Thoracic aorta (tissue), 2 donors: ENCODE measurements around the gene RELA. TPM values are rescaled to one million over a fixed set of nuclear protein-coding genes. Genes with fewer than 3 reads are reported as not detected.

ENCODE experiments used
- ATAC-seq: fragments of 150-250 bp; one replicate; pipeline ENCODE4 v1.8.0; 2017; ENCODE audit warnings: low read depth; ENCODE audit not compliant: insufficient number of reproducible peaks, low FRiP score
- DNase-seq: peaks from one replicate; pipeline ENCODE4 v3.0.0-alpha.2; 2020; ENCODE audit warnings: low spot score
- H3K27ac ChIP-seq, 2 donors: fragments of 200-600 bp; sonication (generic); 1 replicate in 1 of 2; 2 replicates in 1 of 2; pipeline ENCODE4 v1.5.1; 2016; ENCODE audit warnings: mild to moderate bottlenecking in 2 of 2, moderate library complexity in 2 of 2
- H3K27me3 ChIP-seq: fragments of 200-600 bp; sonication (generic); replicated peaks from 2 replicates; pipeline ENCODE4 v1.6.0; 2016; ENCODE audit warnings: mild to moderate bottlenecking; ENCODE audit not compliant: insufficient read depth
- H3K36me3 ChIP-seq: fragments of 200-600 bp; sonication (generic); one replicate; pipeline ENCODE4 v1.5.1; 2016
- H3K4me1 ChIP-seq, 2 donors: fragments of 200-600 bp; sonication (generic); 1 replicate in 1 of 2; 2 replicates in 1 of 2; pipeline versions ENCODE4 v1.5.1 to v1.6.0; 2016; ENCODE audit warnings: low read depth in 2 of 2, mild to moderate bottlenecking in 1 of 2; ENCODE audit not compliant: control insufficient read depth in 1 of 2
- H3K4me3 ChIP-seq: fragments of 200-600 bp; sonication (generic); 2 replicates; pipeline ENCODE4 v1.5.1; 2016; ENCODE audit warnings: mild to moderate bottlenecking
- H3K9me3 ChIP-seq: fragments of 200-600 bp; sonication (generic); 2 replicates; pipeline ENCODE4 v1.5.1; 2016
- CTCF ChIP-seq: fragments of 200-600 bp; sonication (generic); IDR thresholded peaks from one replicate; pipeline ENCODE4 v1.5.1; 2019; ENCODE audit warnings: antibody characterized with exemption
- total RNA-seq, 2 donors: library from RNA; depleted of rRNA; stranded (reverse); fragments of >200 nt; gene quantifications; one replicate each; pipeline versions ENCODE4 v1.1.0 to v1.2.3, GENCODE V29; 2016

Gene RELA
- total RNA-seq, 2 donors from 2014 or later: 81.5 to 84.4 TPM

- TF ChIP-seq CTCF: no peak
- Histone ChIP-seq H3K27me3 (no peaks in the 10 kb centered on the region), H3K4me1 (no peaks in the 10 kb centered on the region), H3K27ac (no peak overlapping the region), H3K4me3 (no peak overlapping the region), H3K36me3 (peaks cover 67% of the 10 kb centered on the region), H3K9me3 (no peaks in the 10 kb centered on the region)
- DNase-seq: no peak
- ATAC-seq: no peak
These were observed 37.6 kb downstream of the RELA start for GRCh38 chr11:65624931-65625627.

- Histone ChIP-seq H3K9me3 (no peaks in the 10 kb centered on the region), H3K4me3 (no peak overlapping the region), H3K27ac (no peak overlapping the region), H3K36me3 (peaks cover 68% of the 10 kb centered on the region), H3K27me3 (no peaks in the 10 kb centered on the region), H3K4me1 (no peaks in the 10 kb centered on the region)
- ATAC-seq (no peak), DNase-seq (no peak)
- TF ChIP-seq CTCF: no peak
These were observed 38.7 kb downstream of the RELA start for GRCh38 chr11:65623852-65624616.

- Histone ChIP-seq H3K27me3 (no peaks in the 10 kb centered on the region), H3K27ac (no peak overlapping the region), H3K9me3 (no peaks in the 10 kb centered on the region), H3K4me3 (no peak overlapping the region), H3K36me3 (peaks cover 70% of the 10 kb centered on the region), H3K4me1 (no peaks in the 10 kb centered on the region)
- no peak for DNase-seq
- ATAC-seq: no peak
- TF ChIP-seq CTCF: no peak
These were observed 39.5 kb downstream of the RELA start for GRCh38 chr11:65623177-65623576.

GRCh38 chr11:65622011-65622410 lies 40.7 kb downstream of the RELA start:
- H3K27ac ChIP-seq: no peak overlapping the region
- DNase-seq (no peak), ATAC-seq (no peak)
- H3K9me3 ChIP-seq: no peaks in the 10 kb centered on the region
- TF ChIP-seq CTCF: no peak
- peaks cover 68% of the 10 kb centered on the region for H3K36me3 ChIP-seq
- no peaks in the 10 kb centered on the region for H3K27me3 ChIP-seq
- H3K4me1 ChIP-seq: peaks cover 3 to 6% of the 10 kb centered on the region in 2 donors
- H3K4me3 ChIP-seq: no peak overlapping the region

- DNase-seq (no peak), ATAC-seq (no peak)
- H3K9me3 ChIP-seq: no peaks in the 10 kb centered on the region
- no peaks in the 10 kb centered on the region for H3K27me3 ChIP-seq
- H3K36me3 ChIP-seq: peaks cover 66% of the 10 kb centered on the region
- peaks cover 9 to 12% of the 10 kb centered on the region in 2 donors for H3K4me1 ChIP-seq
- no peak overlapping the region for H3K4me3 ChIP-seq
- no peak overlapping the region for H3K27ac ChIP-seq
- no peak for TF ChIP-seq CTCF
These were observed 41.3 kb downstream of the RELA start for GRCh38 chr11:65621460-65621859.
